Measurements from ENCODE around the gene TMEM181.
A peak's percentile ranks its signal among the peaks of the same experiment; 100 is the strongest.
"Not testable (repeated sequence)": the region's sequence is repeated elsewhere in the genome, so short reads cannot be mapped to it uniquely, and the experiment has no call there.

The TMEM181 gene

DNA sequence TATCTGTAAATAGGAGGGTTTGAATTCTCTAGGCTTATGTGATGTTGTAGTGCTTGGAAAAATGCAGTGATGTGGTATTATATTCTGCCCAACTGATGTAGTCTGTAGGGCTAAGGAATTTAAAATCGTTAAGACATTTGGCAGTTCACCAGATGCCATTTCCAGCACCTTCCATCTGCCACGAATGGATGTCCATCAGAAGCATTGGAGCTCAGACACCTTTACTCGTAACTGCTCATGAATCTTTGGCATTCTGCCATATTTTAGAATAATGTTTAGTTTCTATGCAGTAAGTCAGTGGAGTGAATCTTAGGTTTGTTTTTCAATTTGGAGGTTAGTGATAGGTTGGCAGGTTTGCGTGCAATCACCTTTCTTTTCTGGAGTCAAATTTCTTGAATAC lies 87.6 kb downstream of the TMEM181 start:
- H3K36me3 ChIP-seq (ENCODE audit: control insufficient read depth in 1 of 2, insufficient read depth in 2 of 2, low read length in 2 of 2): no peaks in the 10 kb centered on the region
- H3K9me3 ChIP-seq (ENCODE audit: control insufficient read depth in 1 of 2, low read length in 2 of 2): no peaks in the 10 kb centered on the region
- peaks cover 15 to 24% of the 10 kb centered on the region in 2 donors for H3K4me1 ChIP-seq (ENCODE audit: control insufficient read depth in 1 of 2, insufficient read depth in 2 of 2, low read length in 2 of 2)
- no peak overlapping the region for H3K4me3 ChIP-seq (ENCODE audit: low read depth in 1 of 2, low read length in 2 of 2)
- no peak overlapping the region for H3K27ac ChIP-seq (ENCODE audit: low read depth, low read length)
- H3K27me3 ChIP-seq (ENCODE audit: control insufficient read depth in 1 of 2, insufficient read depth in 2 of 2, low read length in 2 of 2): no peaks in the 10 kb centered on the region
- H3K9ac ChIP-seq (ENCODE audit: low read depth in 1 of 2, low read length in 2 of 2): no peak overlapping the region

- Histone ChIP-seq H3K27me3 (ENCODE audit: control insufficient read depth in 1 of 2, insufficient read depth in 2 of 2, low read length in 2 of 2) (no peaks in the 10 kb centered on the region), H3K36me3 (ENCODE audit: control insufficient read depth in 1 of 2, insufficient read depth in 2 of 2, low read length in 2 of 2) (no peaks in the 10 kb centered on the region), H3K9ac (ENCODE audit: low read depth in 1 of 2, low read length in 2 of 2) (peak overlapping the region in 1 of 2 donors; percentile 8), H3K4me3 (ENCODE audit: low read depth in 1 of 2, low read length in 2 of 2) (no peak overlapping the region), H3K4me1 (ENCODE audit: control insufficient read depth in 1 of 2, insufficient read depth in 2 of 2, low read length in 2 of 2) (peaks cover 7 to 17% of the 10 kb centered on the region in 2 donors), H3K27ac (ENCODE audit: low read depth, low read length) (peak overlapping the region; percentile 36), H3K9me3 (ENCODE audit: control insufficient read depth in 1 of 2, low read length in 2 of 2) (no peaks in the 10 kb centered on the region)
Measured at GRCh38 chr6:158648682-158649131, 88.8 kb downstream of the TMEM181 start.

DNA sequence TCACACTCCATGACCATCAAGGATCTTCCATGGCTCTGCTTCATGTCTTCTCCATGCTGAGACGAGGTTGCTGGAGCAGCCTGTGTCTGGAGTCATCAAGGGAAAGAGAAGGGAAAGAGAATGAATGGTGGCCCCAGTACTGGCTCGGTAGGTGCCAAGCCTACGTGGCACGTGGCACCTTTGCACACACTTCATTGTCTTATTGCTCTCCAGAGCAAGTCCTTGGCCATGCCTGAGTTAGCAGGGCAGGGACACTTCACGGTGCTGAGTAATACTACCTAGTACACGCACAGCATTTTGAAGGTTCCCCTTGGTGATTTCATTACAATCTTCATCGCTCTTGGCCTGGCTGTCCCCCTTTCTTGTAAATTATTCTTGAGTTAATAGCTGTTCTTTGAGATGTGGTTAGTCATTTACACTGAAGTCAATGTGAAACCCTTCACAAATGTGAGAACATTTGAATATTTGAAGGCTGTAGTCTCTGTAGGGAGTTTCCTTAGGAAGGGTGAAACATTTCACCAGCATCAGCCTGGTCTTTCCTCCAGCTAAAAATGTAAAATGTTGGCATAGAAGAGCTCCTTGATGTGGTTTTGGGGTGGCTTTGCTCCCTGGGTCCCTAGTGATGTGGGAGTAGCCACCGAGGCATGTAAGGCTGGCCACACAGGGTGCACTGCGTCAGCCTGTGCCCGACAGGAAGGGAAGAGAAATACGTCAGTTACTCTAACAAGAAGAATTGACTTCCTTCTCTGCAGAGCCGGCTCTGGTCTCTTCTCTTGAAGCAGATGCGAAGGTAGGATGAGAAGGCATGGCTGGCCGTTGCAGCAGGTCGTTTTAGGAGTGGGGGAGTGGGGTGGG lies 89.6 kb downstream of the TMEM181 start, which contains the start of gene SYTL3:
TSS of gene SYTL3 (plus strand) at position 766 of the 855 bp plus-strand sequence. CDS start 13,215 bp downstream, outside the sequence.
- Histone ChIP-seq H3K27ac (ENCODE audit: low read depth, low read length) (peak within 1 kb of the TSS; percentile 36), H3K4me3 (ENCODE audit: low read depth in 1 of 2, low read length in 2 of 2) (no peak within 1 kb of the TSS), H3K36me3 (ENCODE audit: control insufficient read depth in 1 of 2, insufficient read depth in 2 of 2, low read length in 2 of 2) (no peaks in the 10 kb centered on the region), H3K9me3 (ENCODE audit: control insufficient read depth in 1 of 2, low read length in 2 of 2) (no peaks in the 10 kb centered on the region), H3K4me1 (ENCODE audit: control insufficient read depth in 1 of 2, insufficient read depth in 2 of 2, low read length in 2 of 2) (peaks cover 13 to 22% of the 10 kb centered on the region in 2 donors), H3K27me3 (ENCODE audit: control insufficient read depth in 1 of 2, insufficient read depth in 2 of 2, low read length in 2 of 2) (no peaks in the 10 kb centered on the region), H3K9ac (ENCODE audit: low read depth in 1 of 2, low read length in 2 of 2) (peak within 1 kb of the TSS in 1 of 2 donors; percentile 8)

DNA sequence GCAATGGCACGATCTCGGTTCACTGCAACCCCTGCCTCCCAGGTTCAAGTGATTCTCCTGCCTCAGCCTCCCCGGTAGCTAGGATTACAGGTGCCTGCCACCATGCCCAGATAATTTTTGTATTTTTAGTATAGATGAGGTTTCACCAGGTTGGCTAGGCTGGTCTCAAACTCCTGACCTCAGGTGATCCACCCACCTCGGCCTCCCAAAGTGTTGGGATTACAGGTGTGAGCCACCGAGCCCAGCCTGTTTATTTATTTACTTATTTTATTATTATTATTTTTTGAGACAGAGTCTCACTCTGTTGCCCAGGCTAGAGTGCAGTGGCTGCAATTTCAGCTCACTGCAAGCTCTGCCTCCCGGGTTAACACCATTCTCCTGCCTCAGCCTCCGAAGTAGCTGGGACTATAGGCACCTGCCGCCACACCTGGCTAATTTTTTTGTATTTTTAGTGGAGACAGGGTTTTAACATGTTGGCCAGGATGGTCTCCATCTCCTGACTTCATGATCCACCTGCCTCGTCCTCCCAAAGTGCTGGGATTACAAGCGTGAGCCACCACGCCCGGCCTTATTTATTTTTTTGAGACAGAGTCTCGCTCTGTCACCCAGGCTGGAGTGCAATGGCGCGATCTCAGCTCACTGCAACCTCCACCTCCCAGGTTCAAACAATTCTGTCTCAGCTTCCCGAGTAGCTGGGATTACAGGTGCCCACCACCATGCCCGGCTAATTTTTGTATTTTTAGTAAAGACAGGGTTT lies 92.3 kb downstream of the TMEM181 start:
- peaks cover 23 to 28% of the 10 kb centered on the region in 2 donors for H3K4me1 ChIP-seq (ENCODE audit: control insufficient read depth in 1 of 2, insufficient read depth in 2 of 2, low read length in 2 of 2)
- not testable (repeated sequence) for H3K36me3 ChIP-seq (ENCODE audit: control insufficient read depth in 1 of 2, insufficient read depth in 2 of 2, low read length in 2 of 2); H3K9ac ChIP-seq (ENCODE audit: low read depth in 1 of 2, low read length in 2 of 2); H3K27ac ChIP-seq (ENCODE audit: low read depth, low read length); H3K9me3 ChIP-seq (ENCODE audit: control insufficient read depth in 1 of 2, low read length in 2 of 2); H3K4me3 ChIP-seq (ENCODE audit: low read depth in 1 of 2, low read length in 2 of 2); H3K27me3 ChIP-seq (ENCODE audit: control insufficient read depth in 1 of 2, insufficient read depth in 2 of 2, low read length in 2 of 2)

DNA sequence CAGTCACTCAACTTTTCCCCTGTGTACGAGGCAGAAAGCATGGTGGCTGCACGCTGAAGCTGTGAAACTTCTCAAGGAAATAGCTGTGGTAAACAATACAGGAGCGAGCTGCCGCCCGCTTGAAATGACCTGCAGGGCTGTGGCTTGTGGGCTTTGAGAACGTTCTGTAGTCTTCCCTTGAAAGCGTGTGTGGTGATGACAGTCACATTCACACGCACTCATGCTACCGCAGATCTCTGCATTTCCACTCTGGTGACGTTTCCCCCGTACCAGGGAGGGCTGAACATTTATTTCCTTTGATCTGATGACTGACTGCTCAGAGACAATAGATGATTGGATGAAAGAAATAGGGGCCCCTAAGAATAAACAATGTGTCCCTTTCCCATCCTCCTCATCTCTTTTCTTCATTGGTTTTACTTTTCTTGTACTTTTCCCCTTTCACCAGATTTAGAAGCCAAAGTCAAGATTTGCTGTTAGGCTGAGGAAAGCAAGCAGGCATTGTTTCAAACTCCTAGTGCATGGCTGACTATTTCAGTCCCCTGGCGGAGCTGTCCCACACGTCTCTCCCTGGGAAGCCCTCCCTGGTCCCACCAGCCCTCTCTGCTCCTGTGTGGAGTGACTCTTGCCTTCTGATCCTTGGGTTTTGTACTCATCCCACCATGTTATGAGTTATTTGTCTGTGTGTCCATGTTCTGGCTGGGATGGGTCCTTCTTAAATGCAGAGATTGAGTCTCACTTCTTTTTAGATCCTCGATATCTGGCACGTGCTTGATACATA lies 93.9 kb downstream of the TMEM181 start:
- Histone ChIP-seq H3K27ac (ENCODE audit: low read depth, low read length) (peak overlapping the region; percentile 51), H3K4me1 (ENCODE audit: control insufficient read depth in 1 of 2, insufficient read depth in 2 of 2, low read length in 2 of 2) (peaks cover 20 to 28% of the 10 kb centered on the region in 2 donors), H3K9ac (ENCODE audit: low read depth in 1 of 2, low read length in 2 of 2) (peak overlapping the region; percentile 19 to 28), H3K9me3 (ENCODE audit: control insufficient read depth in 1 of 2, low read length in 2 of 2) (no peaks in the 10 kb centered on the region), H3K27me3 (ENCODE audit: control insufficient read depth in 1 of 2, insufficient read depth in 2 of 2, low read length in 2 of 2) (no peaks in the 10 kb centered on the region), H3K4me3 (ENCODE audit: low read depth in 1 of 2, low read length in 2 of 2) (no peak overlapping the region), H3K36me3 (ENCODE audit: control insufficient read depth in 1 of 2, insufficient read depth in 2 of 2, low read length in 2 of 2) (no peaks in the 10 kb centered on the region)

GRCh38 chr6:158654498-158654897 lies 94.6 kb downstream of the TMEM181 start:
- Histone ChIP-seq H3K9ac (ENCODE audit: low read depth in 1 of 2, low read length in 2 of 2) (peak overlapping the region in 1 of 2 donors; percentile 28), H3K4me3 (ENCODE audit: low read depth in 1 of 2, low read length in 2 of 2) (no peak overlapping the region), H3K9me3 (ENCODE audit: control insufficient read depth in 1 of 2, low read length in 2 of 2) (no peaks in the 10 kb centered on the region), H3K27ac (ENCODE audit: low read depth, low read length) (peak overlapping the region; percentile 51), H3K36me3 (ENCODE audit: control insufficient read depth in 1 of 2, insufficient read depth in 2 of 2, low read length in 2 of 2) (no peaks in the 10 kb centered on the region), H3K27me3 (ENCODE audit: control insufficient read depth in 1 of 2, insufficient read depth in 2 of 2, low read length in 2 of 2) (no peaks in the 10 kb centered on the region), H3K4me1 (ENCODE audit: control insufficient read depth in 1 of 2, insufficient read depth in 2 of 2, low read length in 2 of 2) (peaks cover 14 to 28% of the 10 kb centered on the region in 2 donors)

DNA sequence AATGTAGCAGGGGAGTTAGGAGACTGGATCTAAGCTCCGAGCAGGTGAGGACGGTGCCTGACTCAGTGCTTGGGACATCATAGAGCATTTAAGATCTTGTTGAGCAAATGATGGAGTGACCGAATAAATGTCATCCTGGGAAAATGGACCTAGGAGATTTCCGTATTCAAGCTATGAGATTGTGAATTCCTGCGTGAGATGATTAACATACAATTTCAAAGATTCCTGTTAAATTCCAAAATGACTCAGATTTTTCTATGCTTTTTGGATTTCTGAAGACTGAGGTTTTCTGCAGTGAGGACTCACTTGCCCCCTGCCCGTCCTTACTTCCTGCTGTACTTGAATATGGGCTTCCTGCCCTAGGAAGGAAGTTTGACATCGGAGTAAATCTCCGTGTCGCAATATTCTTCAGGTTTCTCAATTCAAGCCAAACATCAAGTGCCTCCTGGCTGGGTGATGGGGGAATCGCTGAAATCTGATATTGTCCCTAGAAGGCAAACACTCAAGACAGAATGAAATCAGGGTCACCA lies 95.1 kb downstream of the TMEM181 start:
- no peak overlapping the region for H3K27ac ChIP-seq (ENCODE audit: low read depth, low read length)
- H3K4me3 ChIP-seq (ENCODE audit: low read depth in 1 of 2, low read length in 2 of 2): no peak overlapping the region
- peaks cover 14 to 28% of the 10 kb centered on the region in 2 donors for H3K4me1 ChIP-seq (ENCODE audit: control insufficient read depth in 1 of 2, insufficient read depth in 2 of 2, low read length in 2 of 2)

DNA sequence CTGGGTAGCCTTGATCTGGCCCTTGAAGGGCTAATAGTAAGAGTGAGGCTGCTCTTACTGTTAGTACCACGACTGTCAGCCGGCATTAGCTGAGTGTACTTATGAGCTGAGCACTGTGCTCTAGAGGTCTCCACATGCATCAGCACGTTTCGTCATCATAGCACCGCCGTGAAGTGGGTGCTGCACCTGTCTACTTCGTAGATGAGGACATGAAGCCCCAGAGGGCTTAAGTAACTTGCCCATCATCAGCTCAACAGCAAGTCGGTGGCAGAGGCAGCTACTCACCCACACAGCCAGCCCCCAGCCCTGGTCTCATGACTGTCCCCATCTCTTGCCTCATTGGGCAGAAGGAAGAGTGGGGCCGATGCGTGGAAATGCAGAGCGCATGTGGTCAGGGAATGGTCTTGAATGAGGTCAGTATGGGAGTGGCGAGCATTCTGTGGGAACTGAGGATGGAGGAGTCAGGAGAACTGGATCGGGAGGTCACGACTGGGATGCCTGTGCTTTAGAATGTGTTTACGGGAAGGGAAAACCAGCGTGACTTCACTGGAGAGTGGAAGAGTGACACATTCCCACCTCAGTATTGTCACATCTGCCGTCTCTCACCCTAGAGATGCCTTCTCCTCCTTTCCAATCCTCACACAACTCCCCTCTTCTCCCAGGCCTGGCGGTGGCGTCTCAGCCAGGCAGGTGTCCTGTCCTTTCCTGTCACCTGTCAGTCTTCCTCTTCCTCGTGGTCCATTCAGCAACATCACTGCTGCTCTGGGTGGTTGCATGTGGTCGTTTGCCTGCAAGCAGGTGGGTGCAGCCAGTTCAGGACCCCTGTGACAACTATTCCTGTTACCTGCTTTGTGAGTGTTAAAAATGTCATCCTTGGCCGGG lies 95.9 kb downstream of the TMEM181 start:
- no peaks in the 10 kb centered on the region for H3K9me3 ChIP-seq (ENCODE audit: control insufficient read depth in 1 of 2, low read length in 2 of 2)
- no peaks in the 10 kb centered on the region for H3K27me3 ChIP-seq (ENCODE audit: control insufficient read depth in 1 of 2, insufficient read depth in 2 of 2, low read length in 2 of 2)
- no peak overlapping the region for H3K27ac ChIP-seq (ENCODE audit: low read depth, low read length)
- H3K4me1 ChIP-seq (ENCODE audit: control insufficient read depth in 1 of 2, insufficient read depth in 2 of 2, low read length in 2 of 2): peaks cover 19 to 33% of the 10 kb centered on the region in 2 donors
- H3K36me3 ChIP-seq (ENCODE audit: control insufficient read depth in 1 of 2, insufficient read depth in 2 of 2, low read length in 2 of 2): no peaks in the 10 kb centered on the region
- no peak overlapping the region for H3K4me3 ChIP-seq (ENCODE audit: low read depth in 1 of 2, low read length in 2 of 2)
- H3K9ac ChIP-seq (ENCODE audit: low read depth in 1 of 2, low read length in 2 of 2): peak overlapping the region in 1 of 2 donors; percentile 19

More for the DNA sequence above, 95.1 kb downstream of the TMEM181 start:
- H3K36me3 ChIP-seq (ENCODE audit: control insufficient read depth in 1 of 2, insufficient read depth in 2 of 2, low read length in 2 of 2): no peaks in the 10 kb centered on the region
- no peaks in the 10 kb centered on the region for H3K27me3 ChIP-seq (ENCODE audit: control insufficient read depth in 1 of 2, insufficient read depth in 2 of 2, low read length in 2 of 2)
- H3K9ac ChIP-seq (ENCODE audit: low read depth in 1 of 2, low read length in 2 of 2): peak overlapping the region; percentile 19 to 28
- H3K9me3 ChIP-seq (ENCODE audit: control insufficient read depth in 1 of 2, low read length in 2 of 2): no peaks in the 10 kb centered on the region

- not testable (repeated sequence) for H3K9me3 ChIP-seq (ENCODE audit: control insufficient read depth in 1 of 2, low read length in 2 of 2); H3K27ac ChIP-seq (ENCODE audit: low read depth, low read length); H3K4me3 ChIP-seq (ENCODE audit: low read depth in 1 of 2, low read length in 2 of 2); H3K27me3 ChIP-seq (ENCODE audit: control insufficient read depth in 1 of 2, insufficient read depth in 2 of 2, low read length in 2 of 2); H3K9ac ChIP-seq (ENCODE audit: low read depth in 1 of 2, low read length in 2 of 2); H3K36me3 ChIP-seq (ENCODE audit: control insufficient read depth in 1 of 2, insufficient read depth in 2 of 2, low read length in 2 of 2)
- H3K4me1 ChIP-seq (ENCODE audit: control insufficient read depth in 1 of 2, insufficient read depth in 2 of 2, low read length in 2 of 2): peaks cover 19 to 33% of the 10 kb centered on the region in 2 donors
Measured at GRCh38 chr6:158656986-158657385, 97.1 kb downstream of the TMEM181 start.

All from duodenal mucosa (tissue), 2 donors.